ENCODE measurements around the gene HNRNPH3. TPM values are rescaled to one million over a fixed set of nuclear protein-coding genes. Genes with fewer than 3 reads are reported as not detected.

Gene HNRNPH3
- total and polyA plus RNA-seq, 2 donors (not counting 1 experiment from before 2014, with no cell fraction given) = 23.6 to 124 TPM

DNA sequence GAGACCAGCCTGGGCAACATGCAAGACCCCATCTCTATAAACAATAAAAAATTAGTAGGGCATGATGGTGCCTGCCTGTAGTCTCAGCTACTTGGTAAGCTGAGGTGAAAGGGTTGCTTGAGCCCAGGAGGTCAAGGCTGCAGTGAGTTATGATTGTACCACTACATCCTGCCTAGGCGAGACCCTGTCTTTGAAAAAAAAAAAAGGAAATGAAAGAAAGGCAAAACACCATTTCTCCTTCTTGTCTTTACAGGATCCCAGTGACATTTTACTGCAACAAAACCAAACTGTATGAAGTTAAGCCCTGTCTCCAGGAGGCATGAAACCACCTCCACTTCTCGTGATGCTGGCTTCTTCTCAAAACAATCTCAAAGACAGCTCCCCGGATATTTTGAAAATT, 30.7 kb downstream of the HNRNPH3 start:
- peaks cover 3% of the 10 kb centered on the region for H3K4me1 Mint-ChIP-seq
- H3K79me2 ChIP-seq (ENCODE audit: control insufficient read depth, insufficient read depth, low read length) = no peaks in the 10 kb centered on the region
- peaks cover 1 to 11% of the 10 kb centered on the region in 2 experiments for H3K36me3 ChIP-seq (replicated peaks in 1 of 2; ENCODE audit: control extremely low read depth in 1 of 2, control insufficient read depth in 1 of 2, extremely low read depth in 1 of 2, insufficient read depth in 2 of 2, low read length in 1 of 2)
- H3K27ac Mint-ChIP-seq = no peak overlapping the region
- H3K9me3 ChIP-seq (ENCODE audit: control extremely low read depth in 1 of 3, control insufficient read depth in 2 of 3, insufficient read depth in 1 of 3, low read length in 2 of 3) = no peaks in the 10 kb centered on the region
- H3K4me3 Mint-ChIP-seq = no peak overlapping the region
- no peak overlapping the region for H2AFZ ChIP-seq (ENCODE audit: insufficient read depth, low read depth, low read length, poor library complexity, severe bottlenecking)
- TF ChIP-seq, protein P1, sequence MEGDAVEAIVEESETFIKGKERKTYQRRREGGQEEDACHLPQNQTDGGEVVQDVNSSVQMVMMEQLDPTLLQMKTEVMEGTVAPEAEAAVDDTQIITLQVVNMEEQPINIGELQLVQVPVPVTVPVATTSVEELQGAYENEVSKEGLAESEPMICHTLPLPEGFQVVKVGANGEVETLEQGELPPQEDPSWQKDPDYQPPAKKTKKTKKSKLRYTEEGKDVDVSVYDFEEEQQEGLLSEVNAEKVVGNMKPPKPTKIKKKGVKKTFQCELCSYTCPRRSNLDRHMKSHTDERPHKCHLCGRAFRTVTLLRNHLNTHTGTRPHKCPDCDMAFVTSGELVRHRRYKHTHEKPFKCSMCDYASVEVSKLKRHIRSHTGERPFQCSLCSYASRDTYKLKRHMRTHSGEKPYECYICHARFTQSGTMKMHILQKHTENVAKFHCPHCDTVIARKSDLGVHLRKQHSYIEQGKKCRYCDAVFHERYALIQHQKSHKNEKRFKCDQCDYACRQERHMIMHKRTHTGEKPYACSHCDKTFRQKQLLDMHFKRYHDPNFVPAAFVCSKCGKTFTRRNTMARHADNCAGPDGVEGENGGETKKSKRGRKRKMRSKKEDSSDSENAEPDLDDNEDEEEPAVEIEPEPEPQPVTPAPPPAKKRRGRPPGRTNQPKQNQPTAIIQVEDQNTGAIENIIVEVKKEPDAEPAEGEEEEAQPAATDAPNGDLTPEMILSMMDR (IDR thresholded peaks at IDR 0.05) = no peak
- no peak for TF ChIP-seq EZH2 (IDR thresholded peaks at IDR 0.05; ENCODE audit: borderline replicate concordance, insufficient read depth, low read depth, low read length, poor library complexity, severe bottlenecking)
- ChIA-PET CTCF (interaction anchor here (1.2 kb wide), 1 partner anchor 16 kb away, joined by 3 read pairs; no protein-coding TSS in a partner anchor), POLR2A (no interaction called here)
- ATAC-seq (ENCODE audit: low read depth) (no peak), DNase-seq (peak; percentile 16)
- intact Hi-C loops (cut with micrococcal nuclease) = no loop called here
- H3K4me1 ChIP-seq (ENCODE audit: control insufficient read depth in 2 of 2, insufficient read depth in 2 of 2, low read length in 2 of 2) = peaks cover 5% of the 10 kb centered on the region in 2 donors
- no peaks in the 10 kb centered on the region for H3K9me3 Mint-ChIP-seq (ENCODE audit: insufficient read depth)
- H3K9ac ChIP-seq (ENCODE audit: low read length) = no peak overlapping the region
- no peaks in the 10 kb centered on the region for H3K27me3 ChIP-seq (replicated peaks in 1 of 4; ENCODE audit: control extremely low read depth in 1 of 4, control insufficient read depth in 3 of 4, insufficient read depth in 4 of 4, low read length in 3 of 4)
- H4K20me1 ChIP-seq (ENCODE audit: control insufficient read depth, insufficient read depth, low read length, poor library complexity, severe bottlenecking) = no peaks in the 10 kb centered on the region
- H3K27ac ChIP-seq (ENCODE audit: low read length in 2 of 2) = peak overlapping the region in 1 of 2 donors; percentile 51
- no peak overlapping the region for H3K4me3 ChIP-seq (ENCODE audit: control extremely low read depth in 1 of 5, extremely low read depth in 1 of 5, insufficient read depth in 1 of 5, low read depth in 2 of 5, low read length in 4 of 5)
- no peak overlapping the region for H3K4me2 ChIP-seq (replicated peaks; ENCODE audit: low read depth, low read length, poor library complexity, severe bottlenecking)
- no peaks in the 10 kb centered on the region for H3K27me3 Mint-ChIP-seq
- 0% methylated on average over 1 of the region's 3 CpGs for WGBS (ENCODE audit: insufficient coverage)

DNA sequence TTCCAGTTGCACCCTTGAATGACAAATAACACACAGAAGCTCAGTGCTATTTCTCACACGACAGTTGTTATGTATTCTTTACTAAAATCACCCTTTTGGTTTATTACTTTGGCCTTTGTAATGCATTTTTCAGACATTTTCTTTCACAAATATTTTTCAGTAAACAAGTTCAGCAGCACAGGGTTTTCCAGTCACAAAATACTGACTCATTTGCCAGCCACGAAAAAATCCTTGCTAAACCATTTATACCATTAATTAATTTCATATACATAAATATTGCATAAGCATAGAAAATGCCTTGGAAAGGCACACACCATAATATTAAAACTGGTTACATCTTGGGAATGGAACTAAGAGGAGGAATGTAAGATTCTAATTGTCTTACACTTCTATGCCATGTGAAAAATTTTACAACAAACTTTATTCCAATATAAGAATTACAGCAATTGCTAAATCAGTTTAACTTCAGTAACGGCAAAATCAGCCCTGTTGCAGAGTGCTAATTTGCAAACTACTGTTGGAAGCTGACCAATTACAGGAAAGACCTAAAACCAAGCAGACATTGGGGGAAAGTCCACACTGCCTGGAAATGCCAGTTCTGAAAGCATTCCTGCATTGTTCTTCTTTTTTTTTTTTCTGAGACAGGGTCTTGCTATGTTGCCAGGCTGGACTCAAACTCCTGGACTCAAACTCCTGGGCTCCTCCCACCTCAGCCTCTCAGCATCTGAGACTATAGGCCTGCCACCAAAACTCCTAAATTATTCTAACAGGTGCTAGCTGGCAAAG, 32.4 kb downstream of the HNRNPH3 start:
- Mint-ChIP-seq H3K4me1 (peaks cover 3% of the 10 kb centered on the region), H3K27ac (no peak overlapping the region), H3K27me3 (no peaks in the 10 kb centered on the region), H3K4me3 (no peak overlapping the region), H3K9me3 (ENCODE audit: insufficient read depth) (no peaks in the 10 kb centered on the region)
- Histone ChIP-seq H3K27me3 (replicated peaks in 1 of 4; ENCODE audit: control extremely low read depth in 1 of 4, control insufficient read depth in 3 of 4, insufficient read depth in 4 of 4, low read length in 3 of 4) (no peaks in the 10 kb centered on the region), H2AFZ (ENCODE audit: insufficient read depth, low read depth, low read length, poor library complexity, severe bottlenecking) (no peak overlapping the region), H3K27ac (ENCODE audit: low read length in 2 of 2) (no peak overlapping the region), H3K9ac (ENCODE audit: low read length) (no peak overlapping the region), H3K9me3 (ENCODE audit: control extremely low read depth in 1 of 3, control insufficient read depth in 2 of 3, insufficient read depth in 1 of 3, low read length in 2 of 3) (no peaks in the 10 kb centered on the region), H3K4me3 (ENCODE audit: control extremely low read depth in 1 of 5, extremely low read depth in 1 of 5, insufficient read depth in 1 of 5, low read depth in 2 of 5, low read length in 4 of 5) (no peak overlapping the region), H3K4me2 (replicated peaks; ENCODE audit: low read depth, low read length, poor library complexity, severe bottlenecking) (no peak overlapping the region), H3K36me3 (replicated peaks in 1 of 2; ENCODE audit: control extremely low read depth in 1 of 2, control insufficient read depth in 1 of 2, extremely low read depth in 1 of 2, insufficient read depth in 2 of 2, low read length in 1 of 2) (peaks cover 1 to 8% of the 10 kb centered on the region in 2 experiments), H3K4me1 (ENCODE audit: control insufficient read depth in 2 of 2, insufficient read depth in 2 of 2, low read length in 2 of 2) (peaks cover 5% of the 10 kb centered on the region in 2 donors), H4K20me1 (ENCODE audit: control insufficient read depth, insufficient read depth, low read length, poor library complexity, severe bottlenecking) (no peaks in the 10 kb centered on the region), H3K79me2 (ENCODE audit: control insufficient read depth, insufficient read depth, low read length) (no peaks in the 10 kb centered on the region)
- no peak for ATAC-seq (ENCODE audit: low read depth)
- DNase-seq = no peak
- ChIA-PET POLR2A (no interaction called here), CTCF (no interaction called here)
- intact Hi-C loops (cut with micrococcal nuclease) = no loop called here
- TF ChIP-seq EZH2 (IDR thresholded peaks at IDR 0.05; ENCODE audit: borderline replicate concordance, insufficient read depth, low read depth, low read length, poor library complexity, severe bottlenecking) = no peak
- TF ChIP-seq, protein P1 (IDR thresholded peaks at IDR 0.05) = no peak
- WGBS (ENCODE audit: insufficient coverage) = 91% methylated on average over 2 of the region's 3 CpGs
